ENCODE measurements around the gene SMPX.

GRCh38 chrX:21658746-21659145 is 99.2 kb downstream of the SMPX start:
- TF ChIP-seq CTCF (conservative IDR thresholded peaks at IDR 0.05 in 1 of 2, IDR thresholded peaks at IDR 0.05 in 1 of 2; ENCODE audit: low read depth in 1 of 2, low read length in 2 of 2), result no peak
- no peak for TF ChIP-seq EZH2 (IDR thresholded peaks at IDR 0.05; ENCODE audit: low read length, missing control alignments)

All from fibroblast of lung (primary cell).